ENCODE results near the gene ZNF385A. TPM values are rescaled to one million over a fixed set of nuclear protein-coding genes. Genes with fewer than 3 reads are reported as not detected.

ZNF385A gene
- total RNA-seq, 2 donors from 2014 or later: 3.1 to 7.3 TPM

DNA sequence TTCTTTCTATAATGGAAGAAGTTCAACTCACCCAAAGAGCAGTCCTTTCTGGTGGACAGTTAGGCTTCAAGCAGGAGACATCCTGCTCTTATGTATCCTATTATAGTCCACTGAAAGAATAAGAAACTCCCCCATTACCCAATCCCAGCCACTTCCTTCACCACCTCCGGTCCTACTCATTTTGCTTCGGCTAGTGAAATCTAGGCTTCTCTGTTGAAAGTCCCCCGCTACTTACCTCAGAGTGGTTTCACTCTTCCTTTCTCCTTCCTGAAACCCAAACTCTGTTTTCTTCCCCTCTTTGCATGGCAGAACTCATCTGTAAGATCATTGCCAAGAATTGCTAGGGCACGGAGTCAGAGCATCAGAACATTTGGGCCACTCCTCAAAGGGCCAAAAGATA, 20.1 kb downstream of the ZNF385A start, which contains the start of gene GPR84:
TSS of gene GPR84 (minus strand) at position 74 of the 400 bp plus-strand sequence. CDS start 635 bp downstream, outside the sequence.
- DNase-seq: peak in 1 of 4 donors; percentile 51
- 58 to 81% methylated on average over 4 of the region's 4 CpGs for WGBS, 2 donors
- intact Hi-C loops (cut with DNase I): loop anchor here (5.0 to 10.0 kb wide), 3 partner anchors 72 to 140 kb away; no protein-coding TSS in a partner anchor
- no peak for ATAC-seq
- H3K4me1 ChIP-seq: peaks cover 27% of the 10 kb centered on the region
- TF ChIP-seq POLR2A (IDR thresholded peaks at IDR 0.05): no peak
- TF ChIP-seq, protein P1, sequence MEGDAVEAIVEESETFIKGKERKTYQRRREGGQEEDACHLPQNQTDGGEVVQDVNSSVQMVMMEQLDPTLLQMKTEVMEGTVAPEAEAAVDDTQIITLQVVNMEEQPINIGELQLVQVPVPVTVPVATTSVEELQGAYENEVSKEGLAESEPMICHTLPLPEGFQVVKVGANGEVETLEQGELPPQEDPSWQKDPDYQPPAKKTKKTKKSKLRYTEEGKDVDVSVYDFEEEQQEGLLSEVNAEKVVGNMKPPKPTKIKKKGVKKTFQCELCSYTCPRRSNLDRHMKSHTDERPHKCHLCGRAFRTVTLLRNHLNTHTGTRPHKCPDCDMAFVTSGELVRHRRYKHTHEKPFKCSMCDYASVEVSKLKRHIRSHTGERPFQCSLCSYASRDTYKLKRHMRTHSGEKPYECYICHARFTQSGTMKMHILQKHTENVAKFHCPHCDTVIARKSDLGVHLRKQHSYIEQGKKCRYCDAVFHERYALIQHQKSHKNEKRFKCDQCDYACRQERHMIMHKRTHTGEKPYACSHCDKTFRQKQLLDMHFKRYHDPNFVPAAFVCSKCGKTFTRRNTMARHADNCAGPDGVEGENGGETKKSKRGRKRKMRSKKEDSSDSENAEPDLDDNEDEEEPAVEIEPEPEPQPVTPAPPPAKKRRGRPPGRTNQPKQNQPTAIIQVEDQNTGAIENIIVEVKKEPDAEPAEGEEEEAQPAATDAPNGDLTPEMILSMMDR (IDR thresholded peaks at IDR 0.05): no peak
- no peaks in the 10 kb centered on the region for H3K9me3 ChIP-seq
- H3K27ac ChIP-seq: no peak within 1 kb of the TSS
- H3K36me3 ChIP-seq (replicated peaks in 1 of 2; ENCODE audit: insufficient read depth in 1 of 2, low read depth in 2 of 2): no peaks in the 10 kb centered on the region
- no peak within 1 kb of the TSS for H3K4me3 ChIP-seq
- no peaks in the 10 kb centered on the region for H3K27me3 ChIP-seq

DNA sequence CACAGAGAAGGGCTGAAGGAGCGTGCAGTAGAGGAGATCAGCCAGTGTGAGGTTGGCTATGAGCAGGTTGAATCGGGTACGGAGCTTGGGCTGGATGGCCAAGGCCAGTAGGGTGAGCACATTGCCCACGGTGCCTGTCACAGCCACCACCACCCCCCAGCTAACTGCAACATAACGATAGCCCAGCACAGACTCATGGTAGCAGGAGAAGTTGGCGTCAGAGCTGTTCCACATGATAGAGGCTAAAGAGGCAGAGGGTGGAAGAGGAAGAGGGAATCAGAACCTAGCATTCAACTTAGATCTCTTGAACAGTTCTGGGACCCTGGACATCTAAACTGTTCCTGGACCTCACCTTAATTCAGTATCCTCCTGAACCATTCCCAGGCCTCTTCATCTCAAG, 20.9 kb downstream of the ZNF385A start:
- no peak for ATAC-seq
- intact Hi-C loops (cut with DNase I): loop anchor here (5.0 to 10.0 kb wide), 3 partner anchors 71 to 139 kb away; no protein-coding TSS in a partner anchor
- 77 to 84% methylated on average over 4 to 6 of the region's 6 CpGs for WGBS, 2 donors

DNA sequence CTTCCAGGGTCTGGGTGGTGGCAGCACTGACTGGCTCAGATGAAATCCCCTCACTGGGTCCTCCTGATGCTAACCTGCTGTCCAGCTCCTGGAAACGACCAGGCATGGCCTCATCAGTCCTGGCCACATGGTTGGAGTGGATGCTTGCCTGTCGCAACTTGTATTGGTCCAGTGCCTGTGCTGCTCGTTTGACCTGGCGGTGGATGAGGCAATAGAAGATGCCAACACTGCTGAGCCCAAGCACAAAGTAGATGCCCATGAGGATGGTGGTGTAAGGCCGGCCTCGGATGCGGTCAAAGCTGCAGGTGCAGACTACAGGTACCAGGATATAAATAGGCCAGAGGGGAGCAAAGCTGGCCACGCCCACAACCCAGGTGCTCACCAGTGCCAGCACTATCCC, 21.5 kb downstream of the ZNF385A start:
- no peaks in the 10 kb centered on the region for H3K9me3 ChIP-seq
- H3K4me3 ChIP-seq: no peak overlapping the region
- TF ChIP-seq POLR2A (IDR thresholded peaks at IDR 0.05): no peak
- TF ChIP-seq, protein P1 (IDR thresholded peaks at IDR 0.05): no peak
- no peak for DNase-seq
- intact Hi-C loops (cut with DNase I): loop anchor here (5.0 to 10.0 kb wide), 3 partner anchors 71 to 138 kb away; no protein-coding TSS in a partner anchor
- WGBS, 2 donors: 20 to 63% methylated on average over 1 to 8 of the region's 8 CpGs
- H3K27me3 ChIP-seq: no peaks in the 10 kb centered on the region
- peaks cover 21% of the 10 kb centered on the region for H3K4me1 ChIP-seq
- no peak for ATAC-seq
- H3K27ac ChIP-seq: no peak overlapping the region
- no peaks in the 10 kb centered on the region for H3K36me3 ChIP-seq (replicated peaks in 1 of 2; ENCODE audit: insufficient read depth in 1 of 2, low read depth in 2 of 2)

More for the DNA sequence above, 20.9 kb downstream of the ZNF385A start:
- H3K4me1 ChIP-seq: peaks cover 21% of the 10 kb centered on the region
- no peak overlapping the region for H3K27ac ChIP-seq
- H3K27me3 ChIP-seq: no peaks in the 10 kb centered on the region
- DNase-seq: peak in 1 of 4 donors; percentile 37
- H3K4me3 ChIP-seq: no peak overlapping the region
- no peaks in the 10 kb centered on the region for H3K9me3 ChIP-seq
- no peak for TF ChIP-seq POLR2A (IDR thresholded peaks at IDR 0.05)
- TF ChIP-seq, protein P1 (IDR thresholded peaks at IDR 0.05): no peak
- no peaks in the 10 kb centered on the region for H3K36me3 ChIP-seq (replicated peaks in 1 of 2; ENCODE audit: insufficient read depth in 1 of 2, low read depth in 2 of 2)

DNA sequence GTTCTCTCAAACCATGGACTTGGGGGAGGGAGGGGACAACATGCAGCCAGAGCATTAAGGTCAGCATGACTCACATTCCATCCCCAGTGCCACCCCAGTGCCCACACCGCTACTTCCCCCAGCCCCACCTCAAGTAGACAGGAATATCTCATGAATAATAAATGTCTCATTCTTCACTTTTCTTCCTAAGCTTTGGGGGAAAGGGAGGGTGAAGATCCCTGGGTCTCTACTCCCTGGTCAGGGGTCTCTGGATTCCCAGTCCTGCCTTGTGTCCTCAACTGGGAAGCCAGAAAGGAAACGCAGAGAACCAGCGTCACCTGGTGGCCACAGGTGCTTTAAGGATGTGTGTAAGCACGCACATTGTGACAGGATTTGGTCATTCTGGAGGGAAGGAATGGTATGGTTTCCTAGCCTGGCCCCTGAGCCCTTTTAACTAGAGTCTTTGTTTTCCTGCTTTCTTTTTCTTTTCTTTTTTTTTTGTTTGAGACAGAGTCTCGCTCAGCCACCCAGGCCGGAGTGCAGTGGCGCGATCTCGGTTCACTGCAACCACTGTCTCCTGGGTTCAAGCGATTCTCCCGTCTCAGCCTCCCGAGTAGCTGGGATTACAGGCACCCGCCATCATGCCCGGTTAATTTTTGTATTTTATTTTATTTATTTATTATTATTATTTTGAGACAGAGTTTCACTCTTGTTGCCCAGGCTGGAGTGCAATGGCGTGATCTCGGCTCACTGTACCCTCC, 23.6 kb downstream of the ZNF385A start:
- Histone ChIP-seq H3K4me1 (peaks cover 43% of the 10 kb centered on the region), H3K27ac (peak overlapping the region in 3 of 4 donors; percentile 76 to 84 (median 81)), H3K9me3 (no peaks in the 10 kb centered on the region), H3K36me3 (replicated peaks in 1 of 2; ENCODE audit: insufficient read depth in 1 of 2, low read depth in 2 of 2) (no peaks in the 10 kb centered on the region), H3K27me3 (no peaks in the 10 kb centered on the region), H3K4me3 (no peak overlapping the region)
- TF ChIP-seq POLR2A (IDR thresholded peaks at IDR 0.05): no peak
- TF ChIP-seq, protein P1 (IDR thresholded peaks at IDR 0.05): peak; percentile 59 to 96 (median 91)
- intact Hi-C loops (cut with DNase I): loop anchor here (5.0 to 10.0 kb wide), 3 partner anchors 69 to 136 kb away; no protein-coding TSS in a partner anchor
- WGBS, 2 donors: 53 to 58% methylated on average over 16 of the region's 16 CpGs
- DNase-seq (peak; percentile 84 to 93 (median 88)), ATAC-seq (peak; percentile 45)
